Adrenal gland (tissue), 5 donors: ENCODE data around the gene LIG1.

ENCODE experiments used
- CTCF ChIP-seq, 6 experiments: fragments of 450-650 bp in 4 of 6; fragments of 200-600 bp in 2 of 6; sonication (generic) in 1 of 6; IDR thresholded peaks; 1 replicate in 5 of 6; 2 replicates in 1 of 6; pipeline versions ENCODE4 v1.5.1 to v1.8.0; 2016 to 2021; ENCODE audit warnings: antibody characterized with exemption in 6 of 6, mild to moderate bottlenecking in 2 of 6, moderate library complexity in 1 of 6
- POLR2A ChIP-seq, 2 donors: fragments of 450-650 bp; IDR thresholded peaks; one replicate each; pipeline ENCODE4 v1.6.1; 2017; ENCODE audit warnings: antibody characterized with exemption in 2 of 2, mild to moderate bottlenecking in 2 of 2, moderate library complexity in 1 of 2
- donor health status: DM: no; HTN: no; CAD: no.

DNA sequence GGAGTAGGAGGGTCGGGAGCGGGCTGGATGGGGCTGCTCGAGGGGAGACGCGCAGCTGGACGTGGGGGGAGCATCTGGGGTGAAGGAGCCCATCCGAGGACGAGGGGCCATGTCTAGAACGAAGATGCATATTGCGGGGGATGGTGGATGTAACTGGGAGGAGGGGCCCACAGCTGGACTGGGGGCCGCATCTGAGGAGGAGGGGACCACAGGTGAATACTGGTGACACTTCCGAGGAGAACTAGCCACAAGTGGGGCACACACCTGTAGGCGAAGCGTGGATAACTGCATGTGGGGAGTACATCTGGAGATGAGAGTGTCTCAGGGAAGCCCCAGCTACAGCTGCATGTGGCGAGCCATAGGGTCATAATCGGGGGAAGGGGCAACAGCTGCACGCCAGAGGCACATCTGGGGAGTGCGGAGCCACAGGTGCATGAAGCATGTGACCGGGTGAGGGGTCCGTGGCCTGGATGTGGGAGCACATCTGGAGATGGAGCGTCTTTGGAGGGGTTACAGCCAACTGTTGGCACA lies 738 bp upstream of the LIG1 start:
- no peak for TF ChIP-seq CTCF (IDR thresholded peaks at IDR 0.05)
- no peak for TF ChIP-seq POLR2A (IDR thresholded peaks at IDR 0.05)
